ENCODE results near the gene TRMO. TPM values are rescaled to one million over a fixed set of nuclear protein-coding genes. Genes with fewer than 3 reads are reported as not detected.

TRMO gene
- total RNA-seq, 1 donor from 2014 or later: 24.8 TPM

GRCh38 chr9:97943308-97943855 is 21.1 kb upstream of the TRMO start:
- TF ChIP-seq, protein P1, sequence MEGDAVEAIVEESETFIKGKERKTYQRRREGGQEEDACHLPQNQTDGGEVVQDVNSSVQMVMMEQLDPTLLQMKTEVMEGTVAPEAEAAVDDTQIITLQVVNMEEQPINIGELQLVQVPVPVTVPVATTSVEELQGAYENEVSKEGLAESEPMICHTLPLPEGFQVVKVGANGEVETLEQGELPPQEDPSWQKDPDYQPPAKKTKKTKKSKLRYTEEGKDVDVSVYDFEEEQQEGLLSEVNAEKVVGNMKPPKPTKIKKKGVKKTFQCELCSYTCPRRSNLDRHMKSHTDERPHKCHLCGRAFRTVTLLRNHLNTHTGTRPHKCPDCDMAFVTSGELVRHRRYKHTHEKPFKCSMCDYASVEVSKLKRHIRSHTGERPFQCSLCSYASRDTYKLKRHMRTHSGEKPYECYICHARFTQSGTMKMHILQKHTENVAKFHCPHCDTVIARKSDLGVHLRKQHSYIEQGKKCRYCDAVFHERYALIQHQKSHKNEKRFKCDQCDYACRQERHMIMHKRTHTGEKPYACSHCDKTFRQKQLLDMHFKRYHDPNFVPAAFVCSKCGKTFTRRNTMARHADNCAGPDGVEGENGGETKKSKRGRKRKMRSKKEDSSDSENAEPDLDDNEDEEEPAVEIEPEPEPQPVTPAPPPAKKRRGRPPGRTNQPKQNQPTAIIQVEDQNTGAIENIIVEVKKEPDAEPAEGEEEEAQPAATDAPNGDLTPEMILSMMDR (IDR thresholded peaks at IDR 0.05): no peak
- H3K4me1 ChIP-seq: no peaks in the 10 kb centered on the region
- no peaks in the 10 kb centered on the region for H3K27me3 ChIP-seq

GRCh38 chr9:97941323-97941722 is 19.0 kb upstream of the TRMO start:
- no peak for DNase-seq (ENCODE audit: low spot score in 2 of 2)
- no peaks in the 10 kb centered on the region for H3K9me3 ChIP-seq
- H3K36me3 ChIP-seq: no peaks in the 10 kb centered on the region
- intact Hi-C loops (cut with DNase I): no loop called here
- no peak overlapping the region for H3K4me3 ChIP-seq
- H3K27me3 ChIP-seq: no peaks in the 10 kb centered on the region
- H3K4me1 ChIP-seq: no peaks in the 10 kb centered on the region
- H3K27ac ChIP-seq: no peak overlapping the region
- TF ChIP-seq, protein P1 (IDR thresholded peaks at IDR 0.05): no peak

More at GRCh38 chr9:97943308-97943855, 21.1 kb upstream of the TRMO start:
- no peaks in the 10 kb centered on the region for H3K36me3 ChIP-seq
- intact Hi-C loops (cut with DNase I): no loop called here
- no peak overlapping the region for H3K4me3 ChIP-seq
- no peak for DNase-seq (ENCODE audit: low spot score in 2 of 2)
- no peaks in the 10 kb centered on the region for H3K9me3 ChIP-seq
- H3K27ac ChIP-seq: no peak overlapping the region

- TF ChIP-seq, protein P1 (IDR thresholded peaks at IDR 0.05): no peak
- intact Hi-C loops (cut with DNase I): no loop called here
- H3K27ac ChIP-seq: no peak overlapping the region
- H3K4me1 ChIP-seq: no peaks in the 10 kb centered on the region
- H3K9me3 ChIP-seq: no peaks in the 10 kb centered on the region
- no peaks in the 10 kb centered on the region for H3K36me3 ChIP-seq
- H3K4me3 ChIP-seq: no peak overlapping the region
- no peak for DNase-seq (ENCODE audit: low spot score in 2 of 2)
- H3K27me3 ChIP-seq: no peaks in the 10 kb centered on the region
Measured at GRCh38 chr9:97940741-97941140, 18.4 kb upstream of the TRMO start.

- Histone ChIP-seq H3K4me3 (no peak overlapping the region), H3K27ac (no peak overlapping the region), H3K4me1 (no peaks in the 10 kb centered on the region), H3K9me3 (no peaks in the 10 kb centered on the region), H3K36me3 (no peaks in the 10 kb centered on the region), H3K27me3 (no peaks in the 10 kb centered on the region)
- TF ChIP-seq, protein P1 (IDR thresholded peaks at IDR 0.05): no peak
- DNase-seq (ENCODE audit: low spot score in 2 of 2): no peak
- intact Hi-C loops (cut with DNase I): no loop called here
Measured at GRCh38 chr9:97940233-97940632, 17.9 kb upstream of the TRMO start.

DNA sequence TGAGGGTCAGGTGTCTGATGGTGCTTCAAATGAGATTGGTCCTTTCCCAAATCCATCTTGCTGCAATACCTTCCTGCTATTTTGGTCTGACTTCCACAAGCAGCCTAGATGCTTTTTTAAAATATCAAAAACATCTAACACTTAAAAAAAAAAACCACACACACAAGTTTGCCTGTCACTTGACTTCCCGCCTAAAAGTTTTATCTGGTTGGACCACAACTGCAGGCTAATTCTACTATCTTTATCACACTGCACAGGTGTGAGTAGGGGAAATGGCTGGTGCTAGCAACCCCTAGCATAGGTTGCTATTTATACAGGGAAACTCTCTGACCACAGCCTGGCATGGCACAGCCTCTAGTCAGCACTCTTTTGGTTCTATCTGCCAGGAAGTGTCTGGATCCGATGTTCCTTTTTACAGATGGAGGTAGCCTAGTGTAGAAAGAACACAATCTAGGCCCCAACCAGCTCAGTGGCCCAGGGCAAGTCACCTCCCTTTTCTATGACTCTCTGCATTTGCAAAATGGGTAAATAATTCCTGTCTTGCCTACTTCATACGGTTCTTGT is 15.9 kb upstream of the TRMO start, which contains the start of gene HEMGN:
Gene HEMGN, minus strand, starts transcription at position 92 of the 564 bp plus-strand sequence. Its CDS starts 36 bp downstream, at position 56.
- H3K27ac ChIP-seq: no peak within 1 kb of the TSS
- no peaks in the 10 kb centered on the region for H3K27me3 ChIP-seq
- intact Hi-C loops (cut with DNase I): no loop called here
- no peaks in the 10 kb centered on the region for H3K9me3 ChIP-seq
- H3K4me1 ChIP-seq: no peaks in the 10 kb centered on the region
- no peaks in the 10 kb centered on the region for H3K36me3 ChIP-seq
- H3K4me3 ChIP-seq: no peak within 1 kb of the TSS
- DNase-seq (ENCODE audit: low spot score in 2 of 2): no peak
- TF ChIP-seq, protein P1 (IDR thresholded peaks at IDR 0.05): no peak

Data from ascending aorta (tissue), 2 donors.